PFSK-1 (cell line): ENCODE measurements around the gene TMEM89.

ENCODE experiments used
- FOXP2 ChIP-seq: optimal IDR thresholded peaks from 2 replicates; pipeline ENCODE3; 2011; ENCODE audit warnings: borderline replicate concordance, control low read depth, inconsistent platforms; ENCODE audit not compliant: insufficient read depth; ENCODE audit errors: extremely low read length, extremely low read depth
- POLR2AphosphoS5 ChIP-seq: IDR thresholded peaks from 2 replicates; pipeline ENCODE4 v1.6.1; 2012; ENCODE audit warnings: low read depth, mild to moderate bottlenecking, control low read depth, low read length, moderate library complexity
- REST ChIP-seq, 2 experiments: IDR thresholded peaks; 2 replicates each; pipeline versions ENCODE4 v1.6.1 to v1.8.0; 2011 to 2012; ENCODE audit warnings: low read depth in 2 of 2, low read length in 2 of 2, control low read depth in 1 of 2, inconsistent platforms in 1 of 2, mild to moderate bottlenecking in 1 of 2, moderate library complexity in 1 of 2; ENCODE audit not compliant: insufficient read depth in 1 of 2
- SIN3A ChIP-seq: IDR thresholded peaks from 2 replicates; pipeline ENCODE4 v1.6.1; 2012; ENCODE audit warnings: mild to moderate bottlenecking, low read length, moderate library complexity, borderline replicate concordance; ENCODE audit not compliant: insufficient read depth
- TAF1 ChIP-seq: IDR thresholded peaks from 2 replicates; pipeline ENCODE4 v1.6.1; 2012; ENCODE audit warnings: low read length, control low read depth, borderline replicate concordance; ENCODE audit not compliant: insufficient read depth

The TMEM89 gene

DNA sequence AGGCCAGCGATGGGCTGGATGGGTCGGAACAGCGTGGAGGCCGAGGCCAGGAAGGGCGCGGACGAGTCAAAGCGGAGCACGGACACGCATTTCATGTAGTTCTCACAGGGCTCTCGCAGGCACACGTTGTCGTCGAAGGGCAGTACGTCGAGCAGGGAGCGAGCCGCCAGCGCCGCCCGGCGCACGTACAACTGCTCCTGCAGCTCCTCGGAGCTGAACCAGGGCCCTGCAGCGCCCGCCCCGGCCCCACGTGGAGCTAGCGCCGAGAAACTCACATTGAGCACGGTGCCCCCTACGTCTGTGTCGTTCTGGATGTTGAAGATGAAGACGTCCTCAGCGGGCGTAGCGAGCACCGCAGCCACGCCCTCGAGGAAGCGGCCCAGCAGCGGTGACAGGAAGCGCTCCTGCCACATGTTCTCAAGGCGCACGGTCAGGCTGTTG, 35.3 kb upstream of the TMEM89 start:
- TF ChIP-seq POLR2AphosphoS5 = no peak
- TF ChIP-seq REST (IDR thresholded peaks at IDR 0.05; ENCODE audit: insufficient read depth in 1 of 2, low read depth in 2 of 2, low read length in 2 of 2) = no peak
- TF ChIP-seq TAF1 = no peak
- TF ChIP-seq SIN3A = no peak
- TF ChIP-seq FOXP2 = no peak

DNA sequence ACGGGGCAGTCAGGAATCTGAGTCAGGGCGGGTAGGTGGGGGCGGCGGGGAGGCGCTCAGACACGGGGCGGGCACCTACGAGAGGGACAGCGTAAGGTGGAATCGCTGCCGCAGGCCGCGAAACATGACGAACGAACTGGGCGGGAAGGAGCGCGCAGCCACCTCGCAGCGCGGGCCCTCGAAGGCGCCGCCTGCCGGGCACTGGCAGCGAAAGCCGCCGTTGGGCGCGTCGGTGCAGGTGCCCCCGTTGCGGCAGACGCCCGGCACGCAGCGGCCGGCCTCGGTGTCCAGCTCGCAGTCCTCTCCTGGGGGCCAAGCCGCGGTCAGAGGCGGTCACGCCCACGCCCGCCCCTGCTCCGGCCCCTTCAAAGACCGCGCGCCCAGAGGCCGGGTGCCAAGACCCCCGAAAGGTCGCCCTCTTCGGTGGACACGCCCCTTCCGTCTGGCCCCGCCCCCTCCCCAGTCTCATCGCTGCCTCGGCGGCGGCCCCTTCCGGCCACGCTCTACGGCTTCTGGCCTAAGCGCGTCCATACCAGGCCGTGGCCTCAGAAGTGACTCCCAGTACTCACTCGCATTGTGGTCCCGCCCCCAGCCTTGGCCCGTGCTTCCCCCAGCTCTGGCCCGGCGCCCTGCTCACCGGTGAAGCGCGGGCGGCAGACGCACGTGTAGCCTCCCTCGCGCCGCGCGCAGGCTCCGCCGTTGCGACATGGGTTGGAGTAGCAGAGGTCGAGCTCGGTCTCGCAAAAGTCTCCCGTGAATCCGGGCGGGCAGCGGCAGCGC, 34.7 kb upstream of the TMEM89 start:
- TF ChIP-seq POLR2AphosphoS5 (no peak), SIN3A (no peak), FOXP2 (no peak), REST (IDR thresholded peaks at IDR 0.05; ENCODE audit: insufficient read depth in 1 of 2, low read depth in 2 of 2, low read length in 2 of 2) (no peak), TAF1 (no peak)

- TF ChIP-seq SIN3A (no peak), REST (IDR thresholded peaks at IDR 0.05; ENCODE audit: insufficient read depth in 1 of 2, low read depth in 2 of 2, low read length in 2 of 2) (no peak), TAF1 (no peak), FOXP2 (no peak), POLR2AphosphoS5 (no peak)
These were observed 34.0 kb upstream of the TMEM89 start for GRCh38 chr3:48655606-48656005.

GRCh38 chr3:48655063-48655462, 33.5 kb upstream of the TMEM89 start:
- TF ChIP-seq REST (IDR thresholded peaks at IDR 0.05; ENCODE audit: insufficient read depth in 1 of 2, low read depth in 2 of 2, low read length in 2 of 2) (no peak), FOXP2 (no peak), SIN3A (no peak), POLR2AphosphoS5 (no peak), TAF1 (no peak)
